Endothelial cell (in vitro differentiated cells): ENCODE measurements around the gene TGFBR3. TPM values are rescaled to one million over a fixed set of nuclear protein-coding genes. Genes with fewer than 3 reads are reported as not detected.

ENCODE experiments used
- DNase-seq: peaks from one replicate; pipeline ENCODE4 v3.0.0; 2021; ENCODE audit warnings: low spot score
- H3K27ac Mint-ChIP-seq: one replicate; pipeline ENCODE4 v1.8.0; 2021; ENCODE audit warnings: mixed read lengths, inconsistent platforms; ENCODE audit not compliant: unreplicated experiment
- H3K27me3 Mint-ChIP-seq: one replicate; pipeline ENCODE4 v1.8.0; 2021; ENCODE audit warnings: mild to moderate bottlenecking, moderate library complexity, mixed read lengths, inconsistent platforms; ENCODE audit not compliant: unreplicated experiment
- H3K36me3 Mint-ChIP-seq: one replicate; pipeline ENCODE4 v1.8.0; 2021; ENCODE audit warnings: mild to moderate bottlenecking, low read depth, mixed read lengths, inconsistent platforms; ENCODE audit not compliant: unreplicated experiment
- H3K4me1 Mint-ChIP-seq: one replicate; pipeline ENCODE4 v1.8.0; 2021; ENCODE audit warnings: mild to moderate bottlenecking, mixed read lengths, inconsistent platforms; ENCODE audit not compliant: unreplicated experiment
- H3K4me3 Mint-ChIP-seq: one replicate; pipeline ENCODE4 v1.8.0; 2021; ENCODE audit warnings: mild to moderate bottlenecking, mixed read lengths, inconsistent platforms; ENCODE audit not compliant: unreplicated experiment
- H3K9me3 Mint-ChIP-seq: one replicate; pipeline ENCODE4 v1.8.0; 2021; ENCODE audit warnings: mixed read lengths, inconsistent platforms; ENCODE audit not compliant: unreplicated experiment
- CTCF ChIP-seq: fragments of 200-600 bp; sonication (generic); IDR thresholded peaks from one replicate; pipeline ENCODE4 v1.5.0; 2021; ENCODE audit warnings: antibody characterized with exemption; ENCODE audit not compliant: unreplicated experiment
- total RNA-seq: library from RNA; stranded (reverse); fragmentation: NEBNext Ultra II Directional; extraction: Animal tissue kit (Norgen Biotek cat#: 25700); gene quantifications from one replicate; pipeline ENCODE4 v1.2.1, GENCODE V29; 2021; ENCODE audit not compliant: unreplicated experiment

TGFBR3 gene
- total RNA-seq, 1 donor from 2014 or later = 39.2 TPM

- no peak for TF ChIP-seq CTCF
- DNase-seq = no peak
- Mint-ChIP-seq H3K4me3 (no peak overlapping the region), H3K36me3 (peaks cover 66% of the 10 kb centered on the region), H3K4me1 (peaks cover 23% of the 10 kb centered on the region), H3K9me3 (no peaks in the 10 kb centered on the region), H3K27me3 (peaks cover 3% of the 10 kb centered on the region), H3K27ac (no peak overlapping the region)
These were observed 151.2 kb downstream of the TGFBR3 start for GRCh38 chr1:91734761-91735160.

GRCh38 chr1:91733108-91733710 lies 152.7 kb downstream of the TGFBR3 start:
- TF ChIP-seq CTCF = no peak
- Mint-ChIP-seq H3K36me3 (peaks cover 64% of the 10 kb centered on the region), H3K4me3 (peak overlapping the region; percentile 18), H3K4me1 (peaks cover 24% of the 10 kb centered on the region), H3K9me3 (no peaks in the 10 kb centered on the region), H3K27ac (no peak overlapping the region), H3K27me3 (peaks cover 6% of the 10 kb centered on the region)
- DNase-seq = no peak

DNA sequence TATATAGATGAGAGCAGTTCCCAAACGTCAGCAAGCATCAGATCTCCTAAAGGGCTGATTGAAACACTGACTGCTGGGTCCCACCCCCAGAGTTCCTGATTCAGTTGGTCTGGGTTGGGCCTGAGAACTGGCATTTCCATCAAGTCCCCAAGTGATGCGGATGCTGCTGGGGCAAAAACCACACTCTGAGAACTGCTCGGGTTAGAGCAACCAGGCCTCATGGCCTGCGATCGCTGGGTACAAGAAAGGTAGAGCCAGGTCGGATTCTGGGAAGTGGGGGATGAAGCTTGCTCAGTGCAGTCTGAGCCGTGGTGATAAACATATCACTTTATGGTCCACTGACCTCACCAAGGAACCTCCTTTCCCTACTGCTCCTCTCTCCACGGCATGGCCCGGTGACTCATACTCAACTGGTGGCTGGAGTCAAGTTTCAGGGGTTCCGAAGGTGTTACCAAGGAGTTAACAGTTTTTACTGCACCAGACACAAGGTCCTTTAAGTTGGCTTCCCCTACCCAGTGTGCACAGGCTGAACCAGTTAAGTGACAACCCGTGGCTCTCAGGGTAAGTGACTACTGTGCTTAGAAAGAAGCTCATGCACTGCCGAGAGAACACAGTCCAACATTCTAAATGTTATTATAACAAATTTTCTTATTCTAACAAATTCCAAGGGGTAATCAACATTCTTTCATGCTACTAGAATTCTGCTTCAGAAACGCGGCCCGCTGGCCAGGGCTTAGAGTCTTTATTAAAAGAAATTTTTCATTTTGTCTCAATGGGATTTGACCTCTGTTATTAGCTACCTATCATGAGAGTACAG lies 153.5 kb downstream of the TGFBR3 start:
- Mint-ChIP-seq H3K27me3 (peaks cover 6% of the 10 kb centered on the region), H3K36me3 (peaks cover 67% of the 10 kb centered on the region), H3K27ac (no peak overlapping the region), H3K4me3 (peak overlapping the region; percentile 21), H3K9me3 (no peaks in the 10 kb centered on the region), H3K4me1 (peaks cover 24% of the 10 kb centered on the region)
- no peak for DNase-seq
- TF ChIP-seq CTCF = no peak

DNA sequence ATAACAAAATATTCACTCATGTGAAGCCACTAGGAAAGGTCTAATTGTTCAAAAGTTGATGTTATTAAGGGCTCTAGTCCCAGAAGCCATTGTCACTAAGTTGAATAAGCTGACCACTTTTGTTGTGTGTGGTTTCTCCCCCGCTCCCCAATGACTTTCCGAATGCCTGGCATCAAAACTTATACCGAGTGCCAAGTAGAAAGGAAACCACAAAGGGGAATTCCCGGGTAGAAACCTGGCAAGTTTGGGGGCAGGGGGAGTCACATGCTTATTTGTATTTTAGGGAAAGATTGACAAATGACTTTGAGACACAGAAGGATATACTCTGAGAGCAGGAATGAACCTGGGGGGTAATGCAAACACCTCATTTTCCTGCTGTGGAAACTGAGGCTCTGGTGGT lies 154.1 kb downstream of the TGFBR3 start:
- no peak overlapping the region for H3K4me3 Mint-ChIP-seq
- peaks cover 64% of the 10 kb centered on the region for H3K36me3 Mint-ChIP-seq
- TF ChIP-seq CTCF = no peak
- H3K9me3 Mint-ChIP-seq = no peaks in the 10 kb centered on the region
- peaks cover 19% of the 10 kb centered on the region for H3K4me1 Mint-ChIP-seq
- no peak for DNase-seq
- no peak overlapping the region for H3K27ac Mint-ChIP-seq
- H3K27me3 Mint-ChIP-seq = peaks cover 6% of the 10 kb centered on the region
